Left renal cortex interstitium (tissue), 4 donors: ENCODE measurements around the gene UPK1B. TPM values are rescaled to one million over a fixed set of nuclear protein-coding genes. Genes with fewer than 3 reads are reported as not detected.
"Not testable (repeated sequence)": the region's sequence is repeated elsewhere in the genome, so short reads cannot be mapped to it uniquely, and the experiment has no call there.

Experiments used
- DNase-seq, 4 donors: peaks; one replicate each; pipeline ENCODE4 v3.0.0-alpha.2; 2013; ENCODE audit warnings: low read depth in 4 of 4, low spot score in 2 of 4, missing footprints in 1 of 4
- polyA plus RNA-seq, 4 donors: library from polyadenylated mRNA; unstranded; fragments of 120-200 nt; gene quantifications; one replicate each; pipeline ENCODE4 v1.2.1, GENCODE V29; 2013; ENCODE audit not compliant: insufficient read length in 4 of 4

The UPK1B gene
- polyA plus RNA-seq, 4 donors = 6.9 to 9.0 (median 7.2) TPM

- no peak for DNase-seq
These were observed 47.7 kb downstream of the UPK1B start for GRCh38 chr3:119220970-119221667.

GRCh38 chr3:119221779-119222320 is 48.5 kb downstream of the UPK1B start:
- DNase-seq = no peak

GRCh38 chr3:119222391-119222790 is 49.0 kb downstream of the UPK1B start:
- no peak for DNase-seq

GRCh38 chr3:119223511-119223910 is 50.1 kb downstream of the UPK1B start:
- no peak for DNase-seq

GRCh38 chr3:119225121-119225520 is 51.7 kb downstream of the UPK1B start:
- no peak for DNase-seq

- DNase-seq = no peak
These were observed 53.9 kb downstream of the UPK1B start for GRCh38 chr3:119227070-119227850.

GRCh38 chr3:119228373-119229145 is 55.2 kb downstream of the UPK1B start:
- DNase-seq = no peak

- DNase-seq = no peak
These were observed 55.8 kb downstream of the UPK1B start for GRCh38 chr3:119229190-119229589.

GRCh38 chr3:119230071-119230470 is 56.7 kb downstream of the UPK1B start:
- DNase-seq = no peak

- no peak for DNase-seq
These were observed 57.3 kb downstream of the UPK1B start for GRCh38 chr3:119230745-119231144.

- DNase-seq = no peak
These were observed 61.2 kb downstream of the UPK1B start for GRCh38 chr3:119234610-119235009.

- DNase-seq = no peak
These were observed 61.8 kb downstream of the UPK1B start for GRCh38 chr3:119235151-119235550.

GRCh38 chr3:119236756-119237155 is 63.4 kb downstream of the UPK1B start:
- no peak for DNase-seq

GRCh38 chr3:119237299-119237698 is 63.9 kb downstream of the UPK1B start:
- DNase-seq = no peak

GRCh38 chr3:119238363-119238762 is 65.0 kb downstream of the UPK1B start:
- no peak for DNase-seq

- peak in 1 of 4 donors; percentile 4 for DNase-seq
These were observed 65.9 kb downstream of the UPK1B start for GRCh38 chr3:119239206-119239820.

GRCh38 chr3:119240101-119240590 is 66.7 kb downstream of the UPK1B start:
- peak in 3 of 4 donors; percentile 41 to 53 (median 46) for DNase-seq

- DNase-seq = peak; percentile 62 to 84 (median 74)
These were observed 67.4 kb downstream of the UPK1B start, which contains the start of gene B4GALT4 for GRCh38 chr3:119240591-119241434. TSS of gene B4GALT4 (minus strand) at chr3:119240878. CDS start at chr3:119230099, 10,779 bp downstream.

GRCh38 chr3:119242387-119243057 is 69.1 kb downstream of the UPK1B start:
- not testable (repeated sequence) for DNase-seq
